Activated CD8-positive, alpha-beta memory T cell treated with anti-CD3 and anti-CD28 coated beads for 1 hour (primary cell): Measurements from ENCODE around the gene CPEB1.
"Not testable (repeated sequence)": the region's sequence is repeated elsewhere in the genome, so short reads cannot be mapped to it uniquely, and the experiment has no call there.

ENCODE experiments used
- DNase-seq, 2 donors: peaks; one replicate each; pipeline ENCODE4 v3.0.0-alpha.2; 2020; ENCODE audit warnings: low read depth in 1 of 2; ENCODE audit errors: extremely low read depth in 1 of 2

Gene CPEB1

GRCh38 chr15:82548700-82549099 is 98.5 kb downstream of the CPEB1 start:
- no peak for DNase-seq

GRCh38 chr15:82545478-82545877 is 101.7 kb downstream of the CPEB1 start:
- DNase-seq: no peak

DNA sequence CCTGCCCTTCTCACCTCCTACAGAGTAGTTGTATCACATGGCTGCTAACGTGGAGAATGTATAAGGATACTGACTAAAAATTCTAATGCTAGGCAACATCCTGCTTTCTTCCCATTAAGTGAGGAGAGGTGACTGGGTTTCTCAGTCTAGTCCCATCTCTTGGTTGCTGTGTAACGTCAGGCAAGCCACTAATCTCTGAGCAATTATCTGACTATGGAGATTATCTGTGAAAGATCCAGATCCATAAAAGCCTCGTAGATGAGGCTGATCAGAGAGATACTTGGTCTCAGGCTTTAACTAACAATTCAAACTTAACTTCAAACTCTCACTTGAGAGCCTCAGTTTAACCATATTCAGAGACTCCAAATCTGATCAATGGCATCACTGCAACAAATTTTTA is 102.2 kb downstream of the CPEB1 start:
- DNase-seq: no peak

DNA sequence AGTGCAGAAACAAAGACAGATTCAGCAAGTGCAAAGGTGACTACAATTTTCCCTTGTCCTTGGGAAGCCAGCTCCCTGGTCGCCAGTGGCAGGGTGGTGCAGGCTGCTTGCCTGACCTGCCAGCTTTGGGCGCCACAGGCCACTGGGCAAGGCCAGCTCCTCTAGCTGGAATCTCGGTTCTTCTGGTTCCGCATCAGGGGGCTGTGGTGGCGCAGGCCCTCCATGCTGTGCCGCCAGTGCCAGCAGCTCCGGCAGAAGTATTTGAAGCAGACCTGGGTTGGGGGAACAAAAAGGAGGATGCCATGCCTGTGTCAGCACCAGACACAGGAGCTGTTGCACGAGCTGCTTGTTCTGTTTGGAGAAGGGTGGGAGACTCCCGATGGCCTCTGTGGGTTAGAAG is 102.7 kb downstream of the CPEB1 start:
- DNase-seq: no peak

DNA sequence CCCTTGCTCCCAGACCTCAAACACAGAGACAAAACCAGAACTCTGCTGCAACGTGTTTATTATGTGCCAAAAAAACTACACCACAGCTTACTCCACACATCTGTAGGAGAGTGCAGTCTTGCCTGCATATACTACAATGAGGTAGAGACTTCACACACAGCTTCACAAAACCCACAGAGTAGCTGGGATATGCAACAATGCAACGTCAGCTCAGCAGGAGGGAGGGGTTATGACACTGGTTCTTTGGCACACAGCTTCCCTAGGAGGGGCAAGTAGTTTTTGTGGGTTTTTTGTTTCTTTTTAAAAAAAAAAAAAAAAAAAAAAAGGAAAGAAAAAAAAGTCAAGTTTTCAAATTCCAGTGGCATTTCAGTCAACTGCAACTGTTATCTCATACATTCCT is 104.0 kb downstream of the CPEB1 start:
- DNase-seq: no peak

DNA sequence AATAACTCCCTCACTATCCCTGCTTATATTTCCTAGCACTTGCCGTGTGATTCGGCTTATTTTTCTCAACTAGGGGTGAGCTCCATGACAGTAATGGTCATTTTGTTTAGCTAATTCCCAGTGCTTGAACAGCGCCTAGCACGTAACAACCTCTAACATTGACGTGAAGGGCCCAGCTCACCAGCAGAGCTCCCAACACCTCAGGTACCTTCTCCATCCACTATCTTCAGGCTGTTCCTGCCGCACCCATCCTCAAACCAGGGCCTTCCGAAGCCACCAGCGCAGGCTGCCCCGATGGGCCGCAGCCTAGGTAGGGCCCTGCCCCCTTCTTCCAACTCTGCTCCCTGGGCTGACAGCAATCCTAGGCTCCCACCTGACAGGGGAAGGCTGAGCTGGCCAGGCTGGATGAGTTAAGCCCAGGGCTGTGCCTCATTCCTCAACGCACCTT is 106.2 kb downstream of the CPEB1 start:
- no peak for DNase-seq

GRCh38 chr15:82540055-82540983 is 106.8 kb downstream of the CPEB1 start, which contains the start of gene RPS17:
Gene RPS17 (minus strand): TSS chr15:82540457. CDS start chr15:82540428, 29 bp downstream.
- peak; percentile 93 to 99 for DNase-seq

GRCh38 chr15:82539691-82540054 is 107.5 kb downstream of the CPEB1 start:
- no peak for DNase-seq

DNA sequence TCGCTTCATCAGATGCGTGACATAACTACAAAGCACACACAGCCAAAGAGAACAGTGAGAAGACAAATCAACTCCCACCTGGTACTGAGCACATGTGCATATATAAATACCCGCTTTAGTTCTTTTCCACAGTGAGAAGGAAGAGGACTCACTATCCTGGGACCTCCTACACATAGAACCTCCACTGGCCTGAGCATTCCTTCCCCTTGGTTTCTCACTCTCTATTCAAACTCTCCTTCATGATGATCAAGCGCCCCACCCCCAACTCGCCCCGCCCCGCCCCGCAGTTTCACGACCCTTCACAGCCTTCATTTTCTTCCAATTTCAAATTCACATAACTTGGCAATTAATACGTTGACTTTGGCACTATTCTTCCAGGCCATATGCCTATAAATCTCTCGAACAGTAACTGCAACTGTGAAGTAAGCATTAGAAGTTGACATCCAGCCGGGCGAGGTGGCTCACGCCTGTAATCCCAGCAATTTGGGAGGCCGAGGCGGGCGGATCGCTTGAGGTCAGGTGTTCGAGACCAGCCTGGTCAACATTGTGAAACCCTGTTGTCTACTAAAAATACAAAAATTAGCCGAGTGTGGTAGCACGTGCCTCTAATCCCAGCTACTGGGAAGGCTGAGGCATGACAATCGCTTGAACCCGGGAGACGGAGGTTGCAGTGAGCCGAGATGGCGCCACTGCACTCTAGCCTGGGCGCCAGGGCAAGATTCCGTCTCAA is 108.0 kb downstream of the CPEB1 start:
- no peak for DNase-seq

- DNase-seq: no peak
These were observed 109.7 kb downstream of the CPEB1 start for GRCh38 chr15:82537351-82537908.

- DNase-seq: no peak
These were observed 110.5 kb downstream of the CPEB1 start for GRCh38 chr15:82536409-82537350.

GRCh38 chr15:82535566-82536408 is 111.4 kb downstream of the CPEB1 start:
- no peak for DNase-seq

DNA sequence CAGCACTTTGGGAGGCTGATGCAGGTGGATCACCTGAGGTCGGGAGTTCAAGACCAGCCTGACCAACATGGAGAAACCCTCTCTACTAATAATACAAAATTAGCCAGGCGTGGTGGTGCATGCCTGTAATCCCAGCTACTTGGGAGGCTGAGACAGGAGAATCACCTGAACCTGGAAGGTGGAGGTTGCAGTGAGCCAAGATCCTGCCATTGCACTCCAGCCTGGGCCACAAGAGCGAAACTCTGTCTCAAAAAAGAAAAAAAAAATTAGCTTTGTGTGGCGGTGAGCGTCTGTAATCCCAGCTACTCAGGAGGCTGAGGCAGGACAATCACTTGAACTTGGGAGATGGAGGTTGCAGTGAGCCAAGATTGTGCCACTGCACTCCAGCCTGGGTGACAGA is 112.0 kb downstream of the CPEB1 start:
- not testable (repeated sequence) for DNase-seq

DNA sequence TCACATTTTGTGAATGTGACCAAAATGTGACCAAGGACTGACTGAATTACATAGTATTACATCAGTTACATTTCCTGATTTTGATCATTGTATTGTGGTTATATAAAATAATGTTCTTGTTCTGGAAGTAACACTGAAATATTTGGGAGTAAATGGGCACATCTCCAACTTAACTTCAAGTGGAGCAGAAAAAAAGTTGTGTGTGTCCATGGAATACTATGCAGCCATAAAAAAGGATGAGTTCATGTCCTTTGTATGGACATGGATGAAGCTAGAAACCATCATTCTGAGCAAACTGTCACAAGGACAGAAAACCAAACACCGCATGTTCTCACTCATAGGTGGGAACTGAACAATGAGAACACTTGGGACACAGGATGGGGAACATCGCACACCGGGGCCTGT is 112.7 kb downstream of the CPEB1 start:
- DNase-seq: not testable (repeated sequence)

DNA sequence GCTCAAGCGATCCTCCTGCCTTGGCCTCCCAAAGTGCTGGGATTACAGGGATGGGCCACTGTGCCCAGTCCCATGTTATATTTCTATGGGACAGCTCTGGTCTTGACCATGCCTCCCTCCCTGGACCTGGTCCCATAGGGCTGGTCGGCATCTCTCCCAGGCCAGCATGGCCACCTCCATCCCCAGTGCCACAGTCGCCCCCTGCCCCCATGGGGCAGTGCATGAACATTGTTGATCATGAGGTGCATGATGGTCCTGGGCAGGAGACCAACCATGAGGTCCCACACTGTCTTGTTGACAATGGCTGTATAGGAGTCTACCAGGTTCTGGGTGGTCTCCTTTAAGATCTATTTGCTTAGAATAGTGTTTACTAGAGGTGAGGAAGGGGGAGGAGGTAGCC is 113.4 kb downstream of the CPEB1 start:
- no peak for DNase-seq

DNA sequence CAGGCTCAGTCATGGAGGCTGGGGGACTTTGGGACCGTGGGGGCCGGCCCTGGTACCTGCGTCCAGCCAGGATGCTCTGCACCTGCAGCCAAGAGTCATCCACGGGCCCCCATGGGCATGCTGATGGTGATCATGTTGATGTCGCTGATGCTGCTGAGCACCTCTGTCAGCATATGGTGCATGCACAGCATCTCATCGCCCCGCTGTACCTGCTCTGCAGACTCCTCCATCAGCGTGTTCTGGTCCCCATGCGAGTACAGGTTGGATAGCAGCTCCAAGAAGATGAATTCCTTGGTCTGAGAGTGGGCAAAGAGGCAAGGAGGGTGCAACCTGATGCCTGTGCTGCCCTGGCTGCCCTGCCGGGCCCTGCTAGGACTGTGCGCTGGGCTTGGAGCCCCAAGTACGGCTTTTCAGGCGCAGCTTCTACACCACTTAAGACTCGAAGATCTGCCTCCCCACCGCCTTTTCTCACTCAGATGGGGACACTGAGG is 114.1 kb downstream of the CPEB1 start:
- DNase-seq: no peak

GRCh38 chr15:82532383-82532990 is 114.7 kb downstream of the CPEB1 start:
- no peak for DNase-seq

- no peak for DNase-seq
These were observed 115.4 kb downstream of the CPEB1 start for GRCh38 chr15:82531496-82532382.
